IMR-90 (cell line): ENCODE measurements around the gene OR51B4. TPM values are rescaled to one million over a fixed set of nuclear protein-coding genes. Genes with fewer than 3 reads are reported as not detected.

Experiments
- ATAC-seq: fragments of 200-7000 bp; cut with Tn5 transposase; 2 replicates; pipeline ENCODE4 v1.9.1; 2020; ENCODE audit warnings: low read depth, mild to moderate bottlenecking, moderate library complexity
- BruUV-seq: library from RNA; stranded (reverse); fragments of 400-500 nt; replicated peaks from 2 replicates; lab custom pipeline; 2021; lab: Mats Ljungman, UMichigan
- CTCF ChIA-PET: fragments of 300-600 bp; formaldehyde crosslinking; extraction: SDS; loops from one replicate; lab custom pipeline; 2021; ENCODE audit warnings: antibody characterized with exemption; lab: Yijun Ruan, JAX
- POLR2A ChIA-PET: fragments of 300-600 bp; sonication (Branson Sonifier 250); formaldehyde crosslinking; loops from one replicate; lab custom pipeline; 2022; ENCODE audit warnings: antibody characterized with exemption; ENCODE audit not compliant: unreplicated experiment; lab: Charles Lee
- DNase-seq: peaks from one replicate; pipeline ENCODE4 v3.0.0; 2013
- H2AFZ ChIP-seq: replicated peaks from 2 replicates; pipeline ENCODE3; 2013; ENCODE audit warnings: low read length, mild to moderate bottlenecking; ENCODE audit not compliant: poor library complexity
- H2AK5ac ChIP-seq: 2 replicates; pipeline ENCODE4 v1.6.1; 2013; ENCODE audit warnings: low read depth, low read length, inconsistent platforms
- H2AK9ac ChIP-seq: replicated peaks from 2 replicates; pipeline ENCODE3; 2013; ENCODE audit warnings: mild to moderate bottlenecking, low read depth, low read length, moderate library complexity; ENCODE audit not compliant: poor library complexity
- H2BK120ac ChIP-seq: 2 replicates; pipeline ENCODE4 v1.6.1; 2013; ENCODE audit warnings: low read depth, low read length, inconsistent platforms
- H2BK15ac ChIP-seq: 3 replicates; pipeline ENCODE4 v1.6.1; 2013; ENCODE audit warnings: low read depth, low read length, inconsistent platforms
- H2BK20ac ChIP-seq: 2 replicates; pipeline ENCODE4 v1.6.1; 2013; ENCODE audit warnings: low read depth, mild to moderate bottlenecking, inconsistent platforms, low read length, moderate library complexity
- H2BK5ac ChIP-seq: 2 replicates; pipeline ENCODE4 v1.6.1; 2013; ENCODE audit warnings: mild to moderate bottlenecking, low read depth, low read length, inconsistent platforms; ENCODE audit not compliant: poor library complexity, severe bottlenecking
- H3K14ac ChIP-seq: replicated peaks from 2 replicates; pipeline ENCODE4 v1.6.1; 2013; ENCODE audit warnings: low read depth, low read length, inconsistent platforms
- H3K18ac ChIP-seq: 2 replicates; pipeline ENCODE4 v1.6.1; 2013; ENCODE audit warnings: low read depth, low read length, control low read depth
- H3K23ac ChIP-seq: 2 replicates; pipeline ENCODE4 v1.6.1; 2013; ENCODE audit warnings: low read depth, low read length, inconsistent platforms
- H3K27ac ChIP-seq: 2 replicates; pipeline ENCODE4 v1.5.1; 2013; ENCODE audit warnings: mild to moderate bottlenecking, control low read depth, low read length; ENCODE audit not compliant: insufficient read depth
- H3K27me3 ChIP-seq: 2 replicates; pipeline ENCODE4 v1.6.1; 2013; ENCODE audit warnings: low read length; ENCODE audit not compliant: control insufficient read depth, insufficient read depth
- H3K36me3 ChIP-seq: 2 replicates; pipeline ENCODE4 v1.6.1; 2013; ENCODE audit warnings: low read length, mixed read lengths; ENCODE audit not compliant: control insufficient read depth, insufficient read depth
- H3K4ac ChIP-seq: 2 replicates; pipeline ENCODE4 v1.6.1; 2013; ENCODE audit warnings: low read depth, low read length, inconsistent platforms
- H3K4me1 ChIP-seq: 2 replicates; pipeline ENCODE4 v1.6.1; 2013; ENCODE audit warnings: low read length, mixed read lengths; ENCODE audit not compliant: control insufficient read depth, insufficient read depth
- H3K4me2 ChIP-seq: 2 replicates; pipeline ENCODE4 v1.6.1; 2013; ENCODE audit warnings: low read depth, mild to moderate bottlenecking, control low read depth, low read length, moderate library complexity
- H3K4me3 ChIP-seq: 2 replicates; pipeline ENCODE4 v1.5.1; 2013; ENCODE audit warnings: low read depth, mild to moderate bottlenecking, control low read depth, low read length, moderate library complexity; ENCODE audit not compliant: insufficient read depth
- H3K56ac ChIP-seq: 2 replicates; pipeline ENCODE4 v1.6.1; 2013; ENCODE audit warnings: low read length, inconsistent platforms; ENCODE audit not compliant: insufficient read depth; ENCODE audit errors: extremely low read depth
- H3K79me1 ChIP-seq, 2 experiments: 2 replicates each; pipeline ENCODE4 v1.6.1; 2013; ENCODE audit warnings: low read length in 2 of 2, inconsistent platforms in 1 of 2, low read depth in 1 of 2
- H3K9ac ChIP-seq: 2 replicates; pipeline ENCODE4 v1.6.1; 2013; ENCODE audit warnings: low read depth, low read length, control low read depth
- H3K9me1 ChIP-seq: 2 replicates; pipeline ENCODE4 v1.6.1; 2013; ENCODE audit warnings: low read length, inconsistent platforms; ENCODE audit not compliant: insufficient read depth
- H3K9me3 ChIP-seq: 2 replicates; pipeline ENCODE4 v1.6.1; 2013; ENCODE audit warnings: low read length; ENCODE audit not compliant: control insufficient read depth, insufficient read depth
- H4K20me1 ChIP-seq: 2 replicates; pipeline ENCODE4 v1.6.1; 2013; ENCODE audit warnings: low read length, inconsistent platforms; ENCODE audit not compliant: insufficient read depth
- H4K5ac ChIP-seq: 2 replicates; pipeline ENCODE4 v1.6.1; 2013; ENCODE audit warnings: mild to moderate bottlenecking, low read depth, low read length, control low read depth
- H4K8ac ChIP-seq, 2 experiments: 2 replicates each; pipeline ENCODE4 v1.6.1; 2013; ENCODE audit warnings: low read depth in 2 of 2, low read length in 2 of 2, control low read depth in 1 of 2, inconsistent platforms in 1 of 2
- H4K91ac ChIP-seq: 2 replicates; pipeline ENCODE4 v1.6.1; 2013; ENCODE audit warnings: low read depth, low read length, inconsistent platforms; ENCODE audit not compliant: insufficient read depth
- CEBPB ChIP-seq: IDR thresholded peaks from 2 replicates; pipeline ENCODE4 v1.6.1; 2012; ENCODE audit warnings: low read depth, low read length, improper control_type of control experiment
- FOS ChIP-seq: fragments of 150-350 bp; IDR thresholded peaks from 2 replicates; pipeline ENCODE4 v1.6.1; 2016; ENCODE audit warnings: low read depth, low read length
- MAFK ChIP-seq: IDR thresholded peaks from 2 replicates; pipeline ENCODE4 v1.6.1; 2012; ENCODE audit warnings: low read depth, low read length, improper control_type of control experiment
- NFE2L2 ChIP-seq: fragments of 150-350 bp; IDR thresholded peaks from 2 replicates; pipeline ENCODE4 v1.6.1; 2016; ENCODE audit warnings: low read depth, mild to moderate bottlenecking, low read length
- RAD21 ChIP-seq: IDR thresholded peaks from 2 replicates; pipeline ENCODE4 v1.6.1; 2012; ENCODE audit warnings: low read length, improper control_type of control experiment
- RFX5 ChIP-seq: IDR thresholded peaks from 2 replicates; pipeline ENCODE4 v1.8.0; 2012; ENCODE audit warnings: low read depth, mild to moderate bottlenecking, low read length, moderate library complexity
- dilution Hi-C: fragments of 300-500 bp; cut with HindIII; formaldehyde crosslinking; loops from one replicate; pipeline ENCODE4 v1.14.3; 2018; ENCODE audit warnings: low sequenced_read_pairs; ENCODE audit not compliant: unreplicated experiment
- in situ Hi-C: fragments of 300-500 bp; cut with MboI; formaldehyde crosslinking; loops from 3 replicates; pipeline ENCODE4 v1.14.3; 2019; ENCODE audit warnings: low sequenced_read_pairs, inconsistent platforms, mixed read lengths
- intact Hi-C: fragments of 100-400 bp; cut with micrococcal nuclease; formaldehyde crosslinking; loops from 2 replicates; pipeline ENCODE4 v1.10.0; 2022
- polyA plus RNA-seq, 3 experiments: library from polyadenylated mRNA; depleted of rRNA; stranded (reverse); fragments of >200 nt; gene quantifications; 2 replicates each; pipeline ENCODE4 v1.2.3, GENCODE V29; 2012; ENCODE audit warnings: low replicate concordance in 1 of 3
- total RNA-seq: library from RNA; depleted of rRNA; stranded (reverse); fragments of >200 nt; gene quantifications from 2 replicates; pipeline ENCODE4 v1.2.3, GENCODE V29; 2012
- TF ChIP-seq, protein P1 (sequence below): fragments of 150-350 bp; IDR thresholded peaks from 2 replicates; pipeline ENCODE4 v1.6.1; 2016; ENCODE audit warnings: low read depth, mild to moderate bottlenecking, low read length, moderate library complexity, borderline replicate concordance

OR51B4 gene
- total and polyA plus RNA-seq, 2 of the 4 experiments (the other 2 are of a cell fraction), result not detected

GRCh38 chr11:5336331-5336730, 34.6 kb upstream of the OR51B4 start:
- Histone ChIP-seq H2AK9ac (no peak overlapping the region), H4K5ac (peak overlapping the region; percentile 95; the same call in 1 of the 2 replicates), H3K4me3 (no peak overlapping the region), H4K20me1 (no peaks in the 10 kb centered on the region), H3K9me1 (peaks cover 2% of the 10 kb centered on the region; the same call in 1 of the 2 replicates), H2BK15ac (peak overlapping the region; percentile 61; the same call in 1 of the 3 replicates), H3K4me1 (peaks cover 14% of the 10 kb centered on the region), H3K56ac (peak overlapping the region; percentile 8), H3K14ac (peak overlapping the region; percentile 88), H2AK5ac (peak overlapping the region; percentile 46), H2BK20ac (peak overlapping the region; percentile 95), H3K4me2 (no peak overlapping the region), H3K23ac (peak overlapping the region; percentile 70; the same call in 1 of the 2 replicates), H3K4ac (peak overlapping the region; percentile 91; the same call in 1 of the 2 replicates), H3K9me3 (no peaks in the 10 kb centered on the region), H4K8ac (peak overlapping the region; percentile 72 to 98), H3K9ac (no peak overlapping the region), H3K79me1 (no peaks in the 10 kb centered on the region), H3K27me3 (no peaks in the 10 kb centered on the region), H3K18ac (peak overlapping the region; percentile 99; the same call in 1 of the 2 replicates), H2AFZ (no peak overlapping the region), H2BK120ac (peak overlapping the region; percentile 97), H3K27ac (no peak overlapping the region), H4K91ac (peak overlapping the region; percentile 97), H3K36me3 (no peaks in the 10 kb centered on the region), H2BK5ac (peak overlapping the region; percentile 95)
- ChIA-PET CTCF (interaction anchor here (0.7 to 1.1 kb wide), 2 partner anchors 13 to 37 kb away, joined by 3 read pairs; no protein-coding TSS in a partner anchor), POLR2A (no interaction called here)
- intact Hi-C loops (no loop called here), in situ Hi-C loops (no loop called here), dilution Hi-C loops (no loop called here)
- no peak for ATAC-seq
- no TSS peak for BruUV-seq
- peak; percentile 76 for DNase-seq
- TF ChIP-seq MAFK (no peak), RAD21 (no peak), CEBPB (no peak), RFX5 (no peak), FOS (0 out of 2 replicates have a peak, but pooled peaks have one; percentile 35), NFE2L2 (no peak)
- TF ChIP-seq, protein P1, sequence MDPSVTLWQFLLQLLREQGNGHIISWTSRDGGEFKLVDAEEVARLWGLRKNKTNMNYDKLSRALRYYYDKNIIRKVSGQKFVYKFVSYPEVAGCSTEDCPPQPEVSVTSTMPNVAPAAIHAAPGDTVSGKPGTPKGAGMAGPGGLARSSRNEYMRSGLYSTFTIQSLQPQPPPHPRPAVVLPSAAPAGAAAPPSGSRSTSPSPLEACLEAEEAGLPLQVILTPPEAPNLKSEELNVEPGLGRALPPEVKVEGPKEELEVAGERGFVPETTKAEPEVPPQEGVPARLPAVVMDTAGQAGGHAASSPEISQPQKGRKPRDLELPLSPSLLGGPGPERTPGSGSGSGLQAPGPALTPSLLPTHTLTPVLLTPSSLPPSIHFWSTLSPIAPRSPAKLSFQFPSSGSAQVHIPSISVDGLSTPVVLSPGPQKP, result no peak
